AG10803 (cell line): ENCODE results near the gene MRPL46.

Source experiments
- DNase-seq: peaks from one replicate; pipeline ENCODE4 v3.0.0; 2010; ENCODE audit warnings: low read depth
- H3K4me3 ChIP-seq: 2 replicates; pipeline ENCODE4 v1.5.1; 2011; ENCODE audit warnings: mild to moderate bottlenecking, low read length, control low read depth
- TF ChIP-seq, protein P1 (sequence below): conservative IDR thresholded peaks from 2 replicates; pipeline ENCODE4 v1.5.1; 2011; ENCODE audit warnings: mild to moderate bottlenecking, low read length, control low read depth, inconsistent platforms

Gene MRPL46

DNA sequence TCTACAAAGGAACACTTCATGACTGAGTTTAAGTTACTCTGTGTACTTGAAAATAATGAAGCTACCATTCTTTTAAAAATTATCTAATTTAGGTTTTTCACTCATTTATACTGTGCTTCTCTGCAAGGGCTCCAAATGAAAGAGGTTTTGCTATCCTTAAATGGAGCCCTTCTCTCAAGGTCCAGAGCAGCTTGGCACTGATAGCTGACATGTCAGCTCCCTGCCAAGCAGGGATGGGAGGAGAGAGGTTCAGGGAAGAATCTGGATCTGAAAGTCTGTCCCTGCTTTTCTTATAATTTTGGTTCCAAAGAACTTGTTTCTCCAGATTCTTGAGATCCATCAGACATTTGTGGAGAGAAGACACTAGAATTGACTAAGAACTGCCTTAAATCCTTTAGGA, 39.4 kb upstream of the MRPL46 start:
- TF ChIP-seq, protein P1, sequence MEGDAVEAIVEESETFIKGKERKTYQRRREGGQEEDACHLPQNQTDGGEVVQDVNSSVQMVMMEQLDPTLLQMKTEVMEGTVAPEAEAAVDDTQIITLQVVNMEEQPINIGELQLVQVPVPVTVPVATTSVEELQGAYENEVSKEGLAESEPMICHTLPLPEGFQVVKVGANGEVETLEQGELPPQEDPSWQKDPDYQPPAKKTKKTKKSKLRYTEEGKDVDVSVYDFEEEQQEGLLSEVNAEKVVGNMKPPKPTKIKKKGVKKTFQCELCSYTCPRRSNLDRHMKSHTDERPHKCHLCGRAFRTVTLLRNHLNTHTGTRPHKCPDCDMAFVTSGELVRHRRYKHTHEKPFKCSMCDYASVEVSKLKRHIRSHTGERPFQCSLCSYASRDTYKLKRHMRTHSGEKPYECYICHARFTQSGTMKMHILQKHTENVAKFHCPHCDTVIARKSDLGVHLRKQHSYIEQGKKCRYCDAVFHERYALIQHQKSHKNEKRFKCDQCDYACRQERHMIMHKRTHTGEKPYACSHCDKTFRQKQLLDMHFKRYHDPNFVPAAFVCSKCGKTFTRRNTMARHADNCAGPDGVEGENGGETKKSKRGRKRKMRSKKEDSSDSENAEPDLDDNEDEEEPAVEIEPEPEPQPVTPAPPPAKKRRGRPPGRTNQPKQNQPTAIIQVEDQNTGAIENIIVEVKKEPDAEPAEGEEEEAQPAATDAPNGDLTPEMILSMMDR: no peak
- no peak for DNase-seq
- H3K4me3 ChIP-seq: no peak overlapping the region

DNA sequence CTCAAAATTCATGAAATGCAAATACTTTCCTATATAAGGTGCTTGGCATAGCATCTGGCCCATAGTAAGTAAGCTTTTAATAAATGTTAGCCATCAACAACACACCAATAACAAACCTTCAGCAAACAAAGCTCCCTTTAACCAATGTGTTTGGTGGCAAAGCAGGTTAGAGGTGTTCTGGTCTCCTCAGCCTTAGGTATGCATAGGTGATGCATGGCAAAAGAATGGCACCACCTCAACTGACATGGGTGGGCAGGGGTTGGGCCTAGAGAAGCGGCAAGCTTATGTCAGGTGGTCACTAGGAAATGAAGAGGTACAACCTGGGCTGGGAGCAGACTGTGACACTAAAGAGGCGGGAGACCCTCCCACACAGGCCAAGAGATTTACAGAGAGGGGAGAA, 38.5 kb upstream of the MRPL46 start:
- no peak for DNase-seq
- TF ChIP-seq, protein P1: no peak
- no peak overlapping the region for H3K4me3 ChIP-seq

DNA sequence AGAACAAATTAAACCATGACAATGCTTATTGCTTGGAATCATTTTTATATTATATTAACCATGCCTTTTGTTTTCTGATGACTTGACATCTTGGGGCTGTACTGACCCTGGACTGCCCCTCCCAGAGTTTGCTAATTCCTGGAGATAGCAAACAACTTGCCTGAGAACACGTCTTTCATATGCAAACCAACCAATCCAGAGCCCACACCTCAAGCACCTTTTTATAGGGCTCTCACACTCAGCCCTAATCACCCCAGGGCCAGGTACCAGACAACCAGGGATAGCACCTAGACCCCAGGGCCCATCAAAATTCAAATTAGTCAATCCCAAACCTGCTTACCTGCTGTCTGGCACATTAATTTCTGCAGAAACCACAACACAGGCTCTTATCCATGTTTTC, 37.3 kb upstream of the MRPL46 start:
- TF ChIP-seq, protein P1: no peak
- DNase-seq: no peak
- H3K4me3 ChIP-seq: no peak overlapping the region

DNA sequence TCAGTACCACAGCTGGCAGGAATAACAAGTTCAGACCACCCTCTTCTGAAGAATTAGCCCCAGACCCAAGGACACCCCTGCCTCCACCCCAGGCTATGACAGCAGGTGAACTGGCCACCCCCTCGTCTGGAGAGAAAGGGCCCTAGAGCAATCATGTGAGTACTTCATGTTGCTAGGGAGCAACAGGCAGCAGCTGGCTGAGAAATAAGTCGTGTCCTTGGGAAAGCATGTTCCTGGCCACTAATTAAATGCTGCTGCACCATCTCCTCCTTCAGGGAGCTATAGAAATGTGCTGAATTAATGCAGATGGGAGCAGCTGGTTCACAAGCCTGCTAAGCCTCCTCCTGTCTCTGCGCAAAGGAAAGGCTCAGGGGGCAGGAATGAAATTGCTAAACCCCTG, 31.8 kb upstream of the MRPL46 start:
- TF ChIP-seq, protein P1: no peak

DNA sequence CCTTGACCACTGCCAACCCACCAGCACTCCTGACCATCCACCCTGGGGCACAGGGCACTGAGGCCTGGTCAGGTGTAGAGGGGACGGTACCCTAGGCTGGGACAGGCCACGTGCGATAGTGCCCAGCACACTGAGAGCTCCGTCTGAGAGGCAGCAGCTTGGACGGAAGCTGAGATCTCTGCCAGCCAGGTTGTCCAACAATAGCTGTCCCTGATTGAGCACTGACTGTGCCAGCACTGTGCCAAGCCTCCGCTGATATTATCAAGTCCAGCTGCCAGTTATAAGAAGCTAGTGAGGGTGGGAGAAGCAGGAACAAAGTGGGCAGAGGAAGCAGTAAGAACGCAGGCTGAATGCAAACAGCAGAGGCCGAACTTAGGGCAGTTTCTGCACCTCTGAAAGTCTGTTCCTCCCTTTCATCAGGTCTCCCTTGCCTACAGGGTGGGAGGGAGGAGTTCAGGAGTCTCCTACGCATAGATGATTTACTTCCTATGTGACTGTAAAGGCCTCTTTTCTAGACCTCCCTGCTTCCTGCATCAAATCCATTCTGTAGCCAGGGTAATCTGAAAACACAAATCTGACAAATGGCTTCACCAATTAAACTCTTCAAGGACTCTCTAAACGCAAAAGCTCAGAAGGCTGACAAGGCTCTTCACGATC, 30.0 kb upstream of the MRPL46 start:
- TF ChIP-seq, protein P1: no peak
- DNase-seq: no peak
- no peak overlapping the region for H3K4me3 ChIP-seq

More for the DNA sequence above, 31.8 kb upstream of the MRPL46 start:
- DNase-seq: no peak
- no peak overlapping the region for H3K4me3 ChIP-seq

DNA sequence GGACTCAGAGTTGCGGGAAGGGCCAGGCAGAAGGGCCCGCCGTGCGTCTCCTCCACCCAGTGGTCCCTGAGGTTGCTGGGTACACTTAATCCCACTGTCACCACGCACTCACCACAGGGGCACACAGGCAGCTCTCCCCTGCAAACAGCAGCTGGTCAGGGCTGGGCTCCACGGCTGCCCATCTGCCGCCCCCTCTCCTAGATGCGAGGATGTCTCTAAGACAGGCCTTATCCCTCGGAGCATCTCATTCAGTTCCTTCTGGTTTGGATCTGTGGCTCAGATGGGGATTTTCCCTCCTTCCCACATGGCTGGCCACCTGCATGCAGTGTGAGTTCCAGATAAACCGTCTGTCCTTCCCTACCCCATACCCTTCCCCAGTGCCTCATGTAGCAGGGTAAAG, 26.7 kb upstream of the MRPL46 start:
- no peak overlapping the region for H3K4me3 ChIP-seq
- no peak for DNase-seq
- TF ChIP-seq, protein P1: no peak

DNA sequence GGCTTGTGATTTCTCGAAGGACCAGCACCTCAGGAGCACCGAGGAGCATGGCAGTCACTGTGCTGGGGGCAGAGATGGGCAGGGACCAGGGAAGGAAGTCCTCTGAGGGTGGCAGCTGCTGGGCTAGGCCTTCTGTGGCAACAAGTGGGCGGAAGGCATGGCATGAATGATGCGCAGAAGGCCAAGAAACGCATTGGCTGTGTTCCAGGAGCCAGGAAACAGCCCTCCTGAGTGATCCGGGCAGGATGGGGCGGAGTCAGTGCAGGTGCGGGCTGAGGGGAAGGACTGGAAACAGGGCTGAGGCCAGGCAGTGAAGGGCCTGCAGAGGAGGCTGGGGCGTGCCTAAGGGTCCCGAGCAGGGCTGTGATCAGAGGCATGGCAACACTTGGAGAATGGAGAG, 24.0 kb upstream of the MRPL46 start:
- no peak overlapping the region for H3K4me3 ChIP-seq
- no peak for DNase-seq
- TF ChIP-seq, protein P1: no peak
